ENCODE results near the gene CAPN11. TPM values are rescaled to one million over a fixed set of nuclear protein-coding genes. Genes with fewer than 3 reads are reported as not detected.

The CAPN11 gene
- total RNA-seq, 1 experiment from 2014 or later, result not detected

GRCh38 chr6:44116641-44117382 lies 41.8 kb upstream of the CAPN11 start:
- Histone ChIP-seq H3K9me3 (ENCODE audit: control insufficient read depth in 1 of 2, insufficient read depth in 1 of 2, low read depth in 1 of 2, low read length in 2 of 2) (no peaks in the 10 kb centered on the region), H3K36me3 (ENCODE audit: control insufficient read depth in 1 of 2, insufficient read depth in 2 of 2, low read length in 2 of 2) (peaks cover 18 to 38% of the 10 kb centered on the region in 2 experiments), H3K9me2 (ENCODE audit: insufficient read depth) (no peaks in the 10 kb centered on the region), H3K4me3 (replicated peaks in 1 of 2; ENCODE audit: low read depth in 1 of 2, low read length in 2 of 2) (no peak overlapping the region), H2AFZ (ENCODE audit: low read depth, low read length, poor library complexity, severe bottlenecking) (no peak overlapping the region), H3K4me2 (ENCODE audit: low read length) (no peak overlapping the region), H3K4me1 (ENCODE audit: control insufficient read depth in 1 of 2, insufficient read depth in 2 of 2, low read length in 2 of 2) (no peaks in the 10 kb centered on the region), H3K79me2 (ENCODE audit: insufficient read depth, low read length) (peaks cover 90% of the 10 kb centered on the region), H4K20me1 (ENCODE audit: insufficient read depth) (peaks cover 11% of the 10 kb centered on the region; the same call in 1 of the 2 replicates), H3K27ac (ENCODE audit: low read depth, low read length) (no peak overlapping the region), H3K9ac (ENCODE audit: low read length) (no peak overlapping the region), H3K27me3 (ENCODE audit: insufficient read depth, low read length) (no peaks in the 10 kb centered on the region)
- ChIA-PET POLR2A (no interaction called here), CTCF (no interaction called here), RAD21 (ENCODE audit: low non-redundant PET in 1 of 2, low total read pairs in 2 of 2, uncharacterized antibody in 2 of 2, unreplicated experiment in 2 of 2) (no interaction called here)
- TF ChIP-seq ZNF274 (IDR thresholded peaks at IDR 0.05; ENCODE audit: low read depth, low read length) (no peak), EZH2phosphoT487 (IDR thresholded peaks at IDR 0.05; ENCODE audit: borderline replicate concordance) (no peak), EGR1 (IDR thresholded peaks at IDR 0.05; ENCODE audit: low read depth) (no peak), CEBPB (IDR thresholded peaks at IDR 0.05; ENCODE audit: low read depth) (no peak), SP1 (IDR thresholded peaks at IDR 0.05; ENCODE audit: low read depth) (no peak), RAD21 (IDR thresholded peaks at IDR 0.05; ENCODE audit: low read depth) (no peak), YY1 (IDR thresholded peaks at IDR 0.05; ENCODE audit: extremely low read depth, insufficient replicate concordance, low read depth, low read length) (no peak)
- TF ChIP-seq, protein P1, sequence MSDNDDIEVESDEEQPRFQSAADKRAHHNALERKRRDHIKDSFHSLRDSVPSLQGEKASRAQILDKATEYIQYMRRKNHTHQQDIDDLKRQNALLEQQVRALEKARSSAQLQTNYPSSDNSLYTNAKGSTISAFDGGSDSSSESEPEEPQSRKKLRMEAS (IDR thresholded peaks at IDR 0.05), result no peak
- intact Hi-C loops (cut with micrococcal nuclease), result no loop called here
- ATAC-seq (no peak), DNase-seq (ENCODE audit: low read depth, low spot score) (no peak)
- no TSS peak for BruUV-seq (replicated peaks)

GRCh38 chr6:44117397-44118128 lies 41.1 kb upstream of the CAPN11 start:
- Histone ChIP-seq H3K4me1 (ENCODE audit: control insufficient read depth in 1 of 2, insufficient read depth in 2 of 2, low read length in 2 of 2) (no peaks in the 10 kb centered on the region), H3K36me3 (ENCODE audit: control insufficient read depth in 1 of 2, insufficient read depth in 2 of 2, low read length in 2 of 2) (peaks cover 10 to 30% of the 10 kb centered on the region in 2 experiments; a peak in 3 of 4 replicates), H3K9ac (ENCODE audit: low read length) (no peak overlapping the region), H2AFZ (ENCODE audit: low read depth, low read length, poor library complexity, severe bottlenecking) (no peak overlapping the region), H4K20me1 (ENCODE audit: insufficient read depth) (peaks cover 11% of the 10 kb centered on the region; the same call in 1 of the 2 replicates), H3K9me3 (ENCODE audit: control insufficient read depth in 1 of 2, insufficient read depth in 1 of 2, low read depth in 1 of 2, low read length in 2 of 2) (no peaks in the 10 kb centered on the region), H3K27me3 (ENCODE audit: insufficient read depth, low read length) (no peaks in the 10 kb centered on the region), H3K9me2 (ENCODE audit: insufficient read depth) (no peaks in the 10 kb centered on the region), H3K4me2 (ENCODE audit: low read length) (no peak overlapping the region), H3K27ac (ENCODE audit: low read depth, low read length) (no peak overlapping the region), H3K4me3 (replicated peaks in 1 of 2; ENCODE audit: low read depth in 1 of 2, low read length in 2 of 2) (no peak overlapping the region), H3K79me2 (ENCODE audit: insufficient read depth, low read length) (peaks cover 93% of the 10 kb centered on the region)
- ChIA-PET CTCF (no interaction called here), POLR2A (interaction anchor here (0.7 kb wide), 1 partner anchor 498 kb away, joined by 3 read pairs; no protein-coding TSS in a partner anchor), RAD21 (ENCODE audit: low non-redundant PET in 1 of 2, low total read pairs in 2 of 2, uncharacterized antibody in 2 of 2, unreplicated experiment in 2 of 2) (no interaction called here)
- intact Hi-C loops (cut with micrococcal nuclease), result no loop called here
- no peak for ATAC-seq
- DNase-seq (ENCODE audit: low read depth, low spot score), result no peak
- TF ChIP-seq EZH2phosphoT487 (IDR thresholded peaks at IDR 0.05; ENCODE audit: borderline replicate concordance) (no peak), JUND (IDR thresholded peaks at IDR 0.05) (no peak)
- BruUV-seq (replicated peaks), result no TSS peak

Data from HCT116 (cell line).